Muscle of leg (tissue), 11 donors: Measurements from ENCODE around the gene ZNF416. TPM values are rescaled to one million over a fixed set of nuclear protein-coding genes. Genes with fewer than 3 reads are reported as not detected.

Source experiments
- DNase-seq: peaks from one replicate; pipeline ENCODE4 v3.0.0; 2013
- H3K27ac ChIP-seq: one replicate; pipeline ENCODE4 v1.5.1; 2013; ENCODE audit warnings: mild to moderate bottlenecking, low read length, control low read depth
- H3K27me3 ChIP-seq: one replicate; pipeline ENCODE4 v1.6.1; 2013; ENCODE audit warnings: low read length; ENCODE audit not compliant: control insufficient read depth, insufficient read depth
- H3K36me3 ChIP-seq: one replicate; pipeline ENCODE4 v1.6.1; 2013; ENCODE audit warnings: low read length; ENCODE audit not compliant: control insufficient read depth, insufficient read depth
- H3K4me1 ChIP-seq: one replicate; pipeline ENCODE4 v1.6.1; 2013; ENCODE audit warnings: low read length; ENCODE audit not compliant: control insufficient read depth, insufficient read depth
- H3K4me3 ChIP-seq: one replicate; pipeline ENCODE4 v1.5.1; 2013; ENCODE audit warnings: low read length, control low read depth
- H3K9me3 ChIP-seq: replicated peaks from 2 replicates; pipeline ENCODE4 v1.6.1; 2013; ENCODE audit warnings: low read depth, low read length; ENCODE audit not compliant: control insufficient read depth
- WGBS: methylation state at CpG from one replicate; pipeline ENCODE4 v1.1.5; 2013; ENCODE audit warnings: missing lambda C conversion rate; ENCODE audit not compliant: insufficient coverage; 5-methylcytosine and 5-hydroxymethylcytosine counted together
- polyA plus RNA-seq, 8 donors: library from polyadenylated mRNA; unstranded; fragments of 120-200 nt; gene quantifications; one replicate each; pipeline versions ENCODE4 v1.2.1 to v1.2.3, GENCODE V29; 2013; ENCODE audit warnings: inconsistent platforms in 1 of 8, low replicate concordance in 1 of 8; ENCODE audit not compliant: insufficient read length in 8 of 8, insufficient read depth in 1 of 8
- total RNA-seq: library from RNA; stranded (reverse); fragments of 120-200 nt; gene quantifications from one replicate; pipeline ENCODE4 v1.2.4, GENCODE V29; 2013

ZNF416 gene
- total and polyA plus RNA-seq, 9 donors: 3.8 to 6.4 (median 5.0) TPM

- Histone ChIP-seq H3K4me1 (peaks cover 10% of the 10 kb centered on the region), H3K27me3 (no peaks in the 10 kb centered on the region), H3K4me3 (peak overlapping the region; percentile 92), H3K9me3 (peaks cover 10% of the 10 kb centered on the region), H3K27ac (no peak overlapping the region), H3K36me3 (peaks cover 6% of the 10 kb centered on the region)
- no peak for DNase-seq
- WGBS: 0% methylated on average over 2 of the region's 8 CpGs
Measured at GRCh38 chr19:57599377-57599760, 20.7 kb upstream of the ZNF416 start.

- DNase-seq: no peak
- Histone ChIP-seq H3K9me3 (peaks cover 76% of the 10 kb centered on the region), H3K27me3 (peaks cover 3% of the 10 kb centered on the region), H3K4me1 (peaks cover 15% of the 10 kb centered on the region), H3K27ac (no peak overlapping the region), H3K4me3 (no peak overlapping the region), H3K36me3 (peaks cover 55% of the 10 kb centered on the region)
- 100% methylated on average over 1 of the region's 1 CpG for WGBS
Measured at GRCh38 chr19:57587529-57587928, 8.8 kb upstream of the ZNF416 start.

DNA sequence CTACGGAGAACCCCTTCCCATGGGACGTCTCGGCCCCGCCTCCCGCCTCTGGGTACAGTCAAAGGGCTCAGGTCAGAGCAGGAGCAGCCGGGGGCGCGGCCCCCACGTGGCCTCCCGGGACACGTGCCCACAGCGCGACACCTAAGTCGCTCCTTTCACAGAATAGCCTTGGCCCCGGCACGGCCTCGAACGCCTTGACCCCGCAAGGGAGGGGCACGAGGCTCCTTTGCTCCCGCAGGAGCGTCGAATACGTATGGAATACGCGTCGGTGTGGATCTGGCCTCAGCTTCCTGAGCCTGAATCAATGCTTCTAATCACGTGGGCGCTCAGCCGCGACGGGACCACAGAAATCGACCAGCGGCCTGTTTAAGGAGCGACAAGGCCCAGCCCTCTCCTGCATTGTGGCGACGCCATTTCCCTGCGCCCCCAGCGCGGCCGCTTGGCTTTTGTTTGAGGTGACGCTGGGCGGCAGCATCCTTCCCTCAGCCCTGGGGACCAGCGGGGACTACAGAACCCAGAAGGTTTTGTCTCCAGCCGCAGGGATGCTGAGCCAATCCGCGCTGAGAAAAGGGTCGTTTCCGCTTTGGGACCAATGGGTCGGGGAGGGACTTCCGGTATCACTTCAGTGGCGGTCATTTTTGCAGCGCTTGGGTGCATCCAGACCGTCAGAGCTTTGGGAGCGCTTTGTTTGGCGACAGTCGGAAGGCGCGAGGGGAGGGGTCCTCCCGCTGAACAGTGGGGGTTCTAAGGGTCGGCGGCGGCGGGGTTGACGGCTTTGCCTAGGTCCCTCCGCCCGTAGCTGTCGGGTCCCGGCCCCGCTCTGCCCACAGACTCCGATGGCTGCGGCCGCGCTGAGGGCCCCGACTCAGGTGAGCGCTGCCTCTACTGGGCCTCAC lies 5.1 kb upstream of the ZNF416 start, which contains the start of gene ZIK1:
Gene ZIK1, plus strand, starts transcription at position 625 of the 896 bp plus-strand sequence. Its CDS starts 212 bp downstream, at position 837.
- Histone ChIP-seq H3K9me3 (peaks cover 41% of the 10 kb centered on the region), H3K4me1 (peaks cover 15% of the 10 kb centered on the region), H3K27ac (peak within 1 kb of the TSS; percentile 84), H3K36me3 (peaks cover 24% of the 10 kb centered on the region), H3K27me3 (peaks cover 3% of the 10 kb centered on the region), H3K4me3 (peak within 1 kb of the TSS; percentile 71)
- peak; percentile 98 for DNase-seq
- WGBS: under 1% methylated on average over 69 of the region's 76 CpGs

GRCh38 chr19:57583104-57583520 lies 4.4 kb upstream of the ZNF416 start:
- peaks cover 16% of the 10 kb centered on the region for H3K4me1 ChIP-seq
- DNase-seq: no peak
- no peak overlapping the region for H3K27ac ChIP-seq
- H3K36me3 ChIP-seq: peaks cover 17% of the 10 kb centered on the region
- H3K27me3 ChIP-seq: peaks cover 3% of the 10 kb centered on the region
- H3K4me3 ChIP-seq: peak overlapping the region; percentile 71
- H3K9me3 ChIP-seq: peaks cover 35% of the 10 kb centered on the region
- 17% methylated on average over 18 of the region's 21 CpGs for WGBS

DNA sequence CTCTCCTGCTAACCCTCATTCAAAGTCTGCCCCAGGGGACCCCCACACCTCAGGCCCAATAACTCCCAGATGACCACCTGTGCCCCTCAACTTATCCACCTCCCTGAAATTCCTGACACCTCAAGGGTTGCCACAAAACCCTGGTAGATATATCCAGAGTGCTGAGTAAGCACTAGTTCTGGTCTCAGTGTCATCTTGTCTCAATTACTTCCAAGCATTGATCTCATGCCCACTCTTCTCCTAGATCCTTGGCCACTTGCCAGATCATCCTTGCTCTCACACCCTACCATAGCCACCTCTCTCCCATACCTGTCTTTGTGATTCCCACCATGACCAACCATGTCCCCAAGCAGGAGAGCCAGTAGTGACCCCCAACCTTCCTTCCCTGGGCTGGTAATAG lies 2.0 kb downstream of the ZNF416 start:
- H3K27ac ChIP-seq: no peak overlapping the region
- no peaks in the 10 kb centered on the region for H3K27me3 ChIP-seq
- no peak overlapping the region for H3K4me3 ChIP-seq
- peaks cover 53% of the 10 kb centered on the region for H3K36me3 ChIP-seq
- peaks cover 60% of the 10 kb centered on the region for H3K9me3 ChIP-seq
- peaks cover 5% of the 10 kb centered on the region for H3K4me1 ChIP-seq
- DNase-seq: no peak

GRCh38 chr19:57572415-57572947 lies 6.2 kb downstream of the ZNF416 start:
- peaks cover 95% of the 10 kb centered on the region for H3K9me3 ChIP-seq
- no peak overlapping the region for H3K4me3 ChIP-seq
- H3K27ac ChIP-seq: no peak overlapping the region
- no CpG with 5 or more reads among the region's 3 CpGs for WGBS
- peaks cover 59% of the 10 kb centered on the region for H3K36me3 ChIP-seq
- no peaks in the 10 kb centered on the region for H3K4me1 ChIP-seq
- DNase-seq: no peak
- H3K27me3 ChIP-seq: no peaks in the 10 kb centered on the region

DNA sequence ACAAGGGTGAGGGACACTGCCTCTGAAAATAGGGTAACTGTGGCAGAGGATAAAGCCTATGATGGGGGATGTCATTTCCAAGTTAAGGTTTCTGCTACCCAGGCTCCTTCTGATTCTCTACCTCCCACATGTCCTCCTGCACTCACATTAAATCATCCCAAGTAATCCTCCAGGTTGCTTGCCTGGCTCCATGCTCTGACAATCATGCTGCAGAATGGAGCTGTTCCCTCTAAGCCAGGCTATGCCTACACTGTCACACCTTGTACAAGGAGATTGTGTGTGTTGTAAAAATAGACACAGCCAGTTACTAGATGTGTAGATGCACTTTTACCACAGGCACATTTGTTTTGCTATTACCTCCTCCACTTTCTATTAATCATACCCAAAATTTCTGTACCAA lies 8.0 kb downstream of the ZNF416 start:
- peaks cover 95% of the 10 kb centered on the region for H3K9me3 ChIP-seq
- peaks cover 46% of the 10 kb centered on the region for H3K36me3 ChIP-seq
- DNase-seq: no peak

GRCh38 chr19:57566396-57567265 lies 12.1 kb downstream of the ZNF416 start:
- peaks cover 5% of the 10 kb centered on the region for H3K36me3 ChIP-seq
- H3K4me1 ChIP-seq: no peaks in the 10 kb centered on the region
- no peak overlapping the region for H3K27ac ChIP-seq
- peaks cover 77% of the 10 kb centered on the region for H3K9me3 ChIP-seq
- no peak overlapping the region for H3K4me3 ChIP-seq
- WGBS: 67% methylated on average over 1 of the region's 7 CpGs
- H3K27me3 ChIP-seq: peaks cover 2% of the 10 kb centered on the region
- peak; percentile 15 for DNase-seq

More for the DNA sequence above, 8.0 kb downstream of the ZNF416 start:
- Histone ChIP-seq H3K27me3 (peaks cover 2% of the 10 kb centered on the region), H3K27ac (no peak overlapping the region), H3K4me1 (no peaks in the 10 kb centered on the region), H3K4me3 (no peak overlapping the region)

DNA sequence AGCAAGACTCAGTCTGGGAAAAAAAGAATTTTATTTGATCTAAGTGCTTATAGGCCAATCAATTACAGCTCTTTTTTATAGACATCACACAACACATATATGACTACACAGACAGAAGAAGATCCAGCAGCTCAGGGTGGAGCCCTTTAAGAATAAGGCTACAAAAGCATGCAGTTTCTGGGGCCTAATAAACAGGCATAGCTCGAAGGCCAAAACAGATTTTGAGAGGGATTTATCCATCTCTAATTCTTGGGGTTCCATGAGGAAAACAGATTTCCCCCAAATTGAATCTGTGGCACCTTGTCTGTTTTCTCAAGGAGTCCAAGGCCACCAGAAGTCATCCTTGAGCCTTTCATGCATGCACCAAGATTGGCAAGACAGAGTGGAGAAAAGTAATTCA lies 15.2 kb downstream of the ZNF416 start:
- no peak for DNase-seq
- Histone ChIP-seq H3K27me3 (peaks cover 2% of the 10 kb centered on the region), H3K9me3 (peaks cover 57% of the 10 kb centered on the region), H3K4me1 (peaks cover 11% of the 10 kb centered on the region), H3K36me3 (no peaks in the 10 kb centered on the region), H3K4me3 (no peak overlapping the region), H3K27ac (no peak overlapping the region)
- no CpG with 5 or more reads among the region's 1 CpG for WGBS

DNA sequence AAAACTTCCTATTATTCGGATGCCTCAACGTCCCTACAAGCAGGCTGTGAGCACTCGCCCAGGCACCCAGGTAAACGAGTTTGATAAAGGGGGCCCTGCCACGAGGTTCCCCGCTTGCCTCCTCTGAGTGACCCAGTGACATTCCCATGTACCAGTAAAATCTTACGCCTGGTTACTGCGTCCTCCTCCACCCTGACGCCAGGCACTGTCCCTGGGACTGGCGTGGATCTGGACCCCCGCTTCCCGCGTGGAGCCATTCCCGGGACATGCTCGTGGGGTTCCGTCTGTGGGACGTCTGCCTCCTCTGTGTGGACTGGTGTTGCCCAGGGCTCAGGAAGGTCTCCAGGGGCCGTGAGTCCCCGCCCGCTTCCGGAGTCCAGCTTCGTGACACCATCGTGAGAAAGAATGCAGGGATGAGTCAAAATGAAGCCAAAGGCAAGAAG lies 18.6 kb downstream of the ZNF416 start:
- Histone ChIP-seq H3K27ac (peak overlapping the region; percentile 62), H3K27me3 (no peaks in the 10 kb centered on the region), H3K4me3 (peak overlapping the region; percentile 99), H3K4me1 (peaks cover 20% of the 10 kb centered on the region), H3K36me3 (peaks cover 15% of the 10 kb centered on the region), H3K9me3 (peaks cover 23% of the 10 kb centered on the region)
- peak; percentile 48 for DNase-seq
- 18% methylated on average over 23 of the region's 23 CpGs for WGBS
